ENCODE results near the gene TMEM175. TPM values are rescaled to one million over a fixed set of nuclear protein-coding genes. Genes with fewer than 3 reads are reported as not detected.
"Not testable (repeated sequence)": the region's sequence is repeated elsewhere in the genome, so short reads cannot be mapped to it uniquely, and the experiment has no call there.

TMEM175 gene
- total RNA-seq, 1 donor from 2014 or later = 30.3 TPM

DNA sequence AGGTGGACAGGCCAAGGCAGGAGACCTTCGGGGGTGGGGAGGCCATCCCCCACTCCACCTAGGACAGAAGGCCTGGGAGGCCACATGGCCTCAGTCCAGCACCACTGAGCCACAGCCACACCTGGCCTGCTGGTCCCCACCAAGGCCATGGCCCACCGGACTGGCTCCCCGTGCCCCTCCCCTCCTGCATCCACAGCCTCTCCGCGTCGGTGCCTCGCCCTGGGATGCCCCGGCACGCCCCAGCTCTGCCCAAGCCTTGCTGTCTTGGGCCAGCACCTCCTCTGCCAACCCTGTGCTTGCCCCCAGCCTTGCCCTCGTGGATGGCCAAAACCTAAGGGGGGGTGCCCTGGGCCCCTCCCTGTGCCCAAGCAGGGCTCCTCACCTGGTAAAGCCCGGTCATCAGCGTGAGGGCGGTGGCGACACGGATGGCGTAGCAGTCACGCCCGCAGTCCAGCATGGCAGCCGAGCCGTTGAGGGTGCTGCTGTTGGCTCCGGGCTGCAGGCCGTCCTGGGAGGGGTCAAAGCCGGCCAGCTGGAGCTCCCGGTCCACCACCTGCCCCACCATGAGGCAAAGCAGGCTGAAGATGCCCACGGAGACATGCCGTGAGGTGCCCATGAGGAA, 58.6 kb downstream of the TMEM175 start:
- no peak for DNase-seq

DNA sequence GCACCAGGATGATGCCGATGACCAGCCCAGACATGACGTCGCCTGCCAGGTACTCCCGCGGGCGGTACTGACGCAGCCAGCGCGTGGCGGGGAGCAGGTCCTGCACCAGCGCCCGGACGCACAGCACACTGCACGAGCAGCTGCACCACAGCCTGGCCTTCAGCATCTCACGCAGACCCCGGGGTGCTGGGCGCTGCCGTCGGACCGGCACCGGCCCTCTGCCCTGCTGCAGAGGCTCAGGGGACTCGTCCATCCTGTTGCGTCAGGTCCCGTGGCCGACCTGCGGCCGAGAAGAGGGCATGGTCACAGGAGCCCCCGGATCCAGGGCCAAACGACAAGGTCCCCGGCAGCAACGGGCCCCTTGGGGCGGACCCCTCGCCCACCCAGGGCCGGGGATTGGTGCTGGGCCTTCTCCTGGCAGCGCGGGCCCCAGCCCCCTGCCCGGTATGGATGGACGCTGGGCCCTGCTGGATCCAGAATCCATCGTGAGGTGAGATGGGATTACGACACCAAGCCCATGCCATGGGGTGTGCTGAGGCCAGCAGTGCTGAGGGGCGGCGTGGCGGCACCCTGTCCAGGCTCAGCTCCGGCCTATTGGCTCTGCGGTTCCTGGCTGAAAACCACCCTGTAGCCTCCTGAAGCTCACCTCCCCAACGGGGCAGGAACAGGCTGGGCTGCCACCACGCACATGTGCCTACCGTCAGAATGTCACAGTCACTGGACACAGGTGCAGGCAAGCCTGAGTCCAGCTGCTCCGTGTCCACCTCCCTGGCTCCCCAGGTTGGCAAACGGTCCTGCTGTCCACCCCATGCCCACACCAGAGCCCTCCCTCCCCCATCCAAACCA, 59.4 kb downstream of the TMEM175 start:
- DNase-seq = no peak

GRCh38 chr4:992297-993110, 60.2 kb downstream of the TMEM175 start:
- DNase-seq = no peak

DNA sequence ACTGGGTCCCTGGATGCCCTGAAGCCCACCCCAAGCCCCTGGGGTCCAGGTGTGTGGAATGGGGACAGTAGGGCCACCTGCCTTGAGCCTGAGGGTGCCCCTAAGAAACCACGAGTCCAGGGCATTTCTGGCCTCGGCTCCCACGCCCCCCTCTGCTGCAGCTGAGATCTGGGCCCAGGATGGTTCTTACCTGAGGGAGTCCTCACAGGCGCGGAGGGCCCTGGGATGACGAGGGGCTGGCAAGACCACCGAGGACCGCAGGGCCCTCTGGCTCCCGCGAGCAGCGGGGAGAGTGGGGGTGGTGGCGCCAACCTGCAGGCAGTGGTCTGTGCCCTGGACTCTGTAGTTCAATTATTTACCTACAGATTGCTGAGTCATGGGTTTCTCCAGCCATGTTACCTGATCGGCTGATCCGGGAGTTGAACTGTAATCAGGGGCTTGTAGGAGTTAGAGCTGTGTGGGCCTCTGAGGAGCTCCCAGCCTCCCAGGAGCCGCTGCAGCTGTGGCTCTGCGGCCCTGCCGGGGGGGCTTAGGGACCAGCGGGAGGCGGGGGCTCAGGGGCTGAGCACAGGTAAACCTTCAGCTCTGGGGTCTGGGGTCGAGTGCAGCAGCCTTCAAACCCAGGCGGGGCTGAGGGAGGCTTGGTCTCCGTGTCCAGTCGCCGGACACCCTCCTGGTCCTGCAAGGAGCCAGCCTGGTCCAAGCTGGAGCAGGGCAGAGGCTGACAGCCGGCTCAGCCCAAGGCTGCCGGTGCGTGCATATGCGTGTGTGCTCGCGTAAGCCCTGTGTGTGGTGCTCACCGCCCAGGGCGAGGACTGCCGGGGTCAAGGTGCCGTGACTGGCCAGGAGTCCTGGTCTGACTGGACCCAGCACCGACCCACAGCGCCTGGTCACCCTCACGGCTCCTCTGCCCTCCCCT, 61.1 kb downstream of the TMEM175 start, which contains the start of gene SLC26A1:
SLC26A1 (minus strand) TSS at position 294 of the 919 bp plus-strand sequence. CDS start 1,701 bp downstream, outside the sequence.
- no peak for DNase-seq

GRCh38 chr4:995311-996026, 63.2 kb downstream of the TMEM175 start:
- DNase-seq = no peak

- DNase-seq = no peak
Observed at GRCh38 chr4:996030-996996, 64.1 kb downstream of the TMEM175 start.

- DNase-seq = no peak
Observed at GRCh38 chr4:996997-997374, 64.7 kb downstream of the TMEM175 start.

GRCh38 chr4:997375-998071, 65.3 kb downstream of the TMEM175 start:
- no peak for DNase-seq

DNA sequence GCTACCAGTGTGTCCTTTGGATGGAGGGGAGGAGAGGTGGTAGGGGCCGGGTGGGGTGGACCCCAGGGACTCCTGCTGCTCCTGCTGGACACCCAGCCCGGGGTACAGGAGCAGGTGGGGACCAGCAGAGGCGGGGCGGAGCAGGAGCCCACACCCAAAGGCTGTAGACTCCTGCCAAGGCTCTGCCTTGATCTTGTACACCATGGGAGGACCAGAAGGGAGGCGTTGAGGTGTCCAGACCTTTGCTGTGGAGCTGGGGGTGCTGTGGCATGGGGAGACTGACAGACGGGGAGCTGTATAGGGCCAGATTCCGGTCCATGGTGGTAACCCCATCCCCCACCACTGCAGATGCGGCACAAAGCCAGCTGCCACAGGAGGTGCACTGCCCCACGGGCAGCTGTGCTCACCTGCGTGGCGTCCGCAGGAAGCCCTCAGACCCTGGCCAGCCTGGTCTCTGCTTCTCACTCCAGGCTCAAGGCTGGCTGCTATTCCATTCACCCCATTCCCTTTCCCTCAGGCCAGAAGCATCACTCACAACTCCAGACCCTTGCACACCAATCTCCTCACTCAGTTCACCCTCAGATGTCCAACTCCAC, 65.9 kb downstream of the TMEM175 start:
- no peak for DNase-seq

- not testable (repeated sequence) for DNase-seq
Observed at GRCh38 chr4:999240-999863, 67.1 kb downstream of the TMEM175 start.

DNA sequence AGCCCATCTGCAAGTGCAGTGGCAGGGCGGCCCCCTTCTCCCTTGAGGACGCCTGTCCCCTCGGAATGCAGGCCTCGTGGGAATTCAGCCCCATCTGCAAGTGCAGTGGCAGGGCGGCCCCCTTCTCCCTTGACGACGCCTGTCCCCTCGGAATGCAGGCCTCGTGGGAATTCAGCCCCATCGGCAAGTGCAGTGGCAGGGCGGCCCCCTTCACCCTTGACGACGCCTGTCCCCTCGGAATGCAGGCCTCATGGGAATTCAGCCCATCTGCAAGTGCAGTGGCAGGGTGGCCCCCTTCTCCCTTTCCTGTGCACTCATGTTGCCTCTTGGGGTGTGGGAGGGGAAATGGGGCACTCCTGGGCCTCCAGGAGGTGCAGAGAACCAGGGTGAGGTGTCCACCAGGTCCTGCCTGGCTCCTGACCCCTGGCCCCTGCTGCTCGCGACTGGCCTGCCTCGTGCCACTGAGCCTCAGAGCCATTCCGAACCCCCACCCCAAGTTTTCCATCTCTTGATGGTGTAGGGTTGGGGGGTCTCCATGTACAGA, 67.7 kb downstream of the TMEM175 start:
- DNase-seq = no peak

DNA sequence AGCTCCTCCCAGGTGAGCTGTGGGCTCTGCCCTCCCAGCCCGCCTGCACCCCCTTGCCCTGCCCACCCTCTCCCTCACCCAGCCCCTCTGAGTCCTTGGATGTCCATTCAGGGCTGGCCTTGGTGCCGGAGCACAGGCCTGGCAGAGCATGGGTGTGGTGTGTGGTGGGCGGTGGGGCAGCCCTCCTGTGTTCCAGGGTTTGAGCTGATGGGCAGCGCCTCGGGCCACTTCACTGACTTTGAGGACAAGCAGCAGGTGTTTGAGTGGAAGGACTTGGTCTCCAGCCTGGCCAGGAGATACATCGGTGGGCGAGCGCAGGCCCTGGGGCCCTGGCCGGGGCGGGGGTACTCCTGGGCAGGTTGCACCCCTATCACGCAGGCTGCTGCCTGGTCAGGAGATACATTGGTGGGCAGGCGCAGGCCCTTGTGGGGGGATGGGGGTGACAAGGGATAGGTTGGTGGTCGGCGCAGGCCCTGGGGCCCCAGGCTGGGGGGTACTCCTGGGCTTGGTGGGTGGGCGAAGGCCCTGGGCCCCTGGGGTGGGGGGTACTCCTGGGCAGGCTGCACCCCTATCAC, 68.5 kb downstream of the TMEM175 start:
- no peak for DNase-seq

DNA sequence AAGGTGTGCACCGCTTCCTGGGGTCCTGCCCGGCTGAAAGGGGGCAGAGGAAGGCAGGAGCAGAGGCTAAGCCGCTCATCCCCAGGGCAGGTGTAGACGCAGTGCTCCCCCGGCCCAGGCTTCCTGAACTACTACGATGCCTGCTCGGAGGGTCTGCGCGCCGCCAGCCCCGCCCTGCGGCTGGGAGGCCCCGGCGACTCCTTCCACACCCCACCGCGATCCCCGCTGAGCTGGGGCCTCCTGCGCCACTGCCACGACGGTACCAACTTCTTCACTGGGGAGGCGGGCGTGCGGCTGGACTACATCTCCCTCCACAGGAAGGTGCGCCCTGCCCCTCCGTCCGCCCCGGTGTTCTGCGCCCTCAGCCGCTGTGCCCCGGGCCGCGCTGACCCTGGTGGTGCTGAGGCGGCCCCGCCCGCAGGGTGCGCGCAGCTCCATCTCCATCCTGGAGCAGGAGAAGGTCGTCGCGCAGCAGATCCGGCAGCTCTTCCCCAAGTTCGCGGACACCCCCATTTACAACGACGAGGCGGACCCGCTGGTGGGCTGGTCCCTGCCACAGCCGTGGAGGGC, 69.4 kb downstream of the TMEM175 start:
- DNase-seq = no peak

- DNase-seq = no peak
Observed at GRCh38 chr4:1002131-1002630, 69.9 kb downstream of the TMEM175 start.

DNA sequence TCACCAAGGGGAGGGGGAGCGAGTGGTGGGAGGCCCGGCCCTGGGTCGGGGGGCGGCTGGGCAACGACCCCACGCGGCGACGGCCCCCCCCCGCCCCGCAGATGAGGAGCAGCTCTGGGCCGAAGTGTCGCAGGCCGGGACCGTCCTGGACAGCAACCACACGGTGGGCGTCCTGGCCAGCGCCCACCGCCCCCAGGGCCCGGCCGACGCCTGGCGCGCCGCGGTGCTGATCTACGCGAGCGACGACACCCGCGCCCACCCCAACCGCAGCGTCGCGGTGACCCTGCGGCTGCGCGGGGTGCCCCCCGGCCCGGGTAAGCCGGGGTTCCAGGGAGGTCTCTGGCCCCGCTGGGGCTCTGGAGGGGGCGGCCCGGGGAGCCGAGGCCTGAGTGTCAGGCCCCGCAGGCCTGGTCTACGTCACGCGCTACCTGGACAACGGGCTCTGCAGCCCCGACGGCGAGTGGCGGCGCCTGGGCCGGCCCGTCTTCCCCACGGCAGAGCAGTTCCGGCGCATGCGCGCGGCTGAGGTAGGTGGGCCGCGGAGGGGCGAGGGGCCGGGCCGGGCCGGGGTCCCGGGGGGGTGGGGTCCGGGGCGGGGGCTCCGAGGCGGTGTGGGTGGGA, 70.5 kb downstream of the TMEM175 start:
- no peak for DNase-seq

GRCh38 chr4:1003271-1004070, 71.2 kb downstream of the TMEM175 start:
- no peak for DNase-seq

All from occipital lobe (tissue), 2 donors.